Measurements from ENCODE around the gene BABAM2. TPM values are rescaled to one million over a fixed set of nuclear protein-coding genes. Genes with fewer than 3 reads are reported as not detected.

BABAM2 gene
- total and polyA plus RNA-seq, 4 donors: 9.9 to 17.0 (median 13.9) TPM

GRCh38 chr2:28347596-28347995, 457.1 kb downstream of the BABAM2 start:
- DNase-seq (ENCODE audit: low spot score): no peak
- Histone ChIP-seq H3K4me1 (ENCODE audit: control insufficient read depth in 4 of 4, insufficient read depth in 4 of 4, low read length in 3 of 4) (peaks cover 10 to 27% (median 23%) of the 10 kb centered on the region in 4 donors), H3K9ac (ENCODE audit: low read depth in 1 of 2, low read length in 2 of 2) (no peak overlapping the region), H3K9me3 (ENCODE audit: control insufficient read depth in 4 of 4, low read length in 3 of 4) (no peaks in the 10 kb centered on the region), H3K36me3 (ENCODE audit: control insufficient read depth in 4 of 4, insufficient read depth in 3 of 4, low read depth in 1 of 4, low read length in 3 of 4) (no peaks in the 10 kb centered on the region), H3K27me3 (ENCODE audit: control insufficient read depth in 4 of 4, insufficient read depth in 4 of 4, low read length in 3 of 4) (no peaks in the 10 kb centered on the region), H3K27ac (ENCODE audit: low read depth in 1 of 2, low read length in 2 of 2) (no peak overlapping the region), H3K4me3 (ENCODE audit: low read depth in 1 of 3, low read length in 3 of 3) (no peak overlapping the region)
- 89% methylated on average over 9 of the region's 9 CpGs for WGBS
- no peak for TF ChIP-seq GABPA (IDR thresholded peaks at IDR 0.05 in 1 of 2, conservative IDR thresholded peaks at IDR 0.05 in 1 of 2)
- TF ChIP-seq FOXA1 (IDR thresholded peaks at IDR 0.05): no peak
- TF ChIP-seq ZBTB33 (IDR thresholded peaks at IDR 0.05): no peak
- TF ChIP-seq HNF4G (IDR thresholded peaks at IDR 0.05): no peak
- TF ChIP-seq RXRA (IDR thresholded peaks at IDR 0.05): no peak
- no peak for TF ChIP-seq FOXA2 (IDR thresholded peaks at IDR 0.05)
- no peak for TF ChIP-seq YY1 (IDR thresholded peaks at IDR 0.05)
- TF ChIP-seq ATF3 (IDR thresholded peaks at IDR 0.05): no peak
- no peak for TF ChIP-seq EGR1 (IDR thresholded peaks at IDR 0.05; ENCODE audit: low read depth in 2 of 2)

GRCh38 chr2:28348149-28348567, 457.6 kb downstream of the BABAM2 start:
- Histone ChIP-seq H3K4me3 (ENCODE audit: low read depth in 1 of 3, low read length in 3 of 3) (no peak overlapping the region), H3K9me3 (ENCODE audit: control insufficient read depth in 4 of 4, low read length in 3 of 4) (no peaks in the 10 kb centered on the region), H3K36me3 (ENCODE audit: control insufficient read depth in 4 of 4, insufficient read depth in 3 of 4, low read depth in 1 of 4, low read length in 3 of 4) (no peaks in the 10 kb centered on the region), H3K9ac (ENCODE audit: low read depth in 1 of 2, low read length in 2 of 2) (no peak overlapping the region), H3K27ac (ENCODE audit: low read depth in 1 of 2, low read length in 2 of 2) (no peak overlapping the region), H3K27me3 (ENCODE audit: control insufficient read depth in 4 of 4, insufficient read depth in 4 of 4, low read length in 3 of 4) (no peaks in the 10 kb centered on the region), H3K4me1 (ENCODE audit: control insufficient read depth in 4 of 4, insufficient read depth in 4 of 4, low read length in 3 of 4) (peaks cover 8 to 22% (median 18%) of the 10 kb centered on the region in 4 donors)
- 75% methylated on average over 10 of the region's 10 CpGs for WGBS
- no peak for DNase-seq (ENCODE audit: low spot score)
- no peak for TF ChIP-seq YY1 (IDR thresholded peaks at IDR 0.05)
- TF ChIP-seq TAF1 (conservative IDR thresholded peaks at IDR 0.05): no peak
- TF ChIP-seq JUND (IDR thresholded peaks at IDR 0.05): no peak
- TF ChIP-seq REST (IDR thresholded peaks at IDR 0.05): no peak
- no peak for TF ChIP-seq HNF4G (IDR thresholded peaks at IDR 0.05)

GRCh38 chr2:28348921-28349320, 458.4 kb downstream of the BABAM2 start:
- 90% methylated on average over 11 of the region's 11 CpGs for WGBS
- Histone ChIP-seq H3K4me3 (ENCODE audit: low read depth in 1 of 3, low read length in 3 of 3) (no peak overlapping the region), H3K27me3 (ENCODE audit: control insufficient read depth in 4 of 4, insufficient read depth in 4 of 4, low read length in 3 of 4) (no peaks in the 10 kb centered on the region), H3K27ac (ENCODE audit: low read depth in 1 of 2, low read length in 2 of 2) (no peak overlapping the region), H3K9me3 (ENCODE audit: control insufficient read depth in 4 of 4, low read length in 3 of 4) (no peaks in the 10 kb centered on the region), H3K36me3 (ENCODE audit: control insufficient read depth in 4 of 4, insufficient read depth in 3 of 4, low read depth in 1 of 4, low read length in 3 of 4) (no peaks in the 10 kb centered on the region), H3K9ac (ENCODE audit: low read depth in 1 of 2, low read length in 2 of 2) (no peak overlapping the region), H3K4me1 (ENCODE audit: control insufficient read depth in 4 of 4, insufficient read depth in 4 of 4, low read length in 3 of 4) (peaks cover 4 to 16% (median 11%) of the 10 kb centered on the region in 4 donors)
- no peak for DNase-seq (ENCODE audit: low spot score)
- TF ChIP-seq HNF4A (conservative IDR thresholded peaks at IDR 0.05): no peak
- no peak for TF ChIP-seq MAX (IDR thresholded peaks at IDR 0.05)
- TF ChIP-seq JUND (IDR thresholded peaks at IDR 0.05): no peak
- TF ChIP-seq EGR1 (IDR thresholded peaks at IDR 0.05; ENCODE audit: low read depth in 2 of 2): no peak
- no peak for TF ChIP-seq FOXA2 (IDR thresholded peaks at IDR 0.05)
- TF ChIP-seq TAF1 (conservative IDR thresholded peaks at IDR 0.05): no peak
- no peak for TF ChIP-seq RXRA (IDR thresholded peaks at IDR 0.05)
- no peak for TF ChIP-seq RAD21 (IDR thresholded peaks at IDR 0.05)
- TF ChIP-seq GABPA (IDR thresholded peaks at IDR 0.05 in 1 of 2, conservative IDR thresholded peaks at IDR 0.05 in 1 of 2): no peak
- TF ChIP-seq REST (IDR thresholded peaks at IDR 0.05): no peak
- TF ChIP-seq NR2F2 (IDR thresholded peaks at IDR 0.05): no peak
- no peak for TF ChIP-seq ZBTB33 (IDR thresholded peaks at IDR 0.05)
- no peak for TF ChIP-seq FOXA1 (IDR thresholded peaks at IDR 0.05)

Data from liver (tissue), 9 donors.